ENCODE data around the gene WWOX.

WWOX gene

GRCh38 chr16:78939597-78939996 lies 840.1 kb downstream of the WWOX start:
- no peak for DNase-seq

GRCh38 chr16:78942625-78943245 lies 843.3 kb downstream of the WWOX start:
- no peak for DNase-seq

GRCh38 chr16:78945336-78945735 lies 845.9 kb downstream of the WWOX start:
- DNase-seq: no peak

- no peak for DNase-seq
These were observed 847.1 kb downstream of the WWOX start for GRCh38 chr16:78946556-78946955.

GRCh38 chr16:78950768-78951167 lies 851.3 kb downstream of the WWOX start:
- DNase-seq: no peak

GRCh38 chr16:78952630-78953029 lies 853.2 kb downstream of the WWOX start:
- no peak for DNase-seq

- no peak for DNase-seq
These were observed 854.1 kb downstream of the WWOX start for GRCh38 chr16:78953526-78953925.

- no peak for DNase-seq
These were observed 855.8 kb downstream of the WWOX start for GRCh38 chr16:78955206-78955605.

GRCh38 chr16:78956859-78957258 lies 857.4 kb downstream of the WWOX start:
- no peak for DNase-seq

- DNase-seq: no peak
These were observed 858.1 kb downstream of the WWOX start for GRCh38 chr16:78957317-78958100.

GRCh38 chr16:78961464-78961863 lies 862.0 kb downstream of the WWOX start:
- DNase-seq: no peak

GRCh38 chr16:78962457-78962929 lies 863.0 kb downstream of the WWOX start:
- DNase-seq: no peak

- DNase-seq: no peak
These were observed 868.5 kb downstream of the WWOX start for GRCh38 chr16:78967948-78968347.

GRCh38 chr16:78969721-78970120 lies 870.3 kb downstream of the WWOX start:
- DNase-seq: no peak

- DNase-seq: no peak
These were observed 871.2 kb downstream of the WWOX start for GRCh38 chr16:78970650-78971049.

GRCh38 chr16:78972006-78972405 lies 872.6 kb downstream of the WWOX start:
- DNase-seq: no peak

- no peak for DNase-seq
These were observed 873.5 kb downstream of the WWOX start for GRCh38 chr16:78972986-78973385.

- no peak for DNase-seq
These were observed 876.8 kb downstream of the WWOX start for GRCh38 chr16:78976212-78976611.

GRCh38 chr16:78980825-78981224 lies 881.4 kb downstream of the WWOX start:
- DNase-seq: no peak

- DNase-seq: no peak
These were observed 882.8 kb downstream of the WWOX start for GRCh38 chr16:78982096-78982744.

GRCh38 chr16:78984324-78984723 lies 884.9 kb downstream of the WWOX start:
- no peak for DNase-seq

- no peak for DNase-seq
These were observed 885.5 kb downstream of the WWOX start for GRCh38 chr16:78984887-78985464.
